Cortex of kidney (tissue), 1 donor: Measurements from ENCODE around the gene GRAMD2B.
"Not testable (repeated sequence)": the region's sequence is repeated elsewhere in the genome, so short reads cannot be mapped to it uniquely, and the experiment has no call there.

Source experiments
- DNase-seq: peaks from one replicate; lab custom pipeline; 2025; lab: John Stamatoyannopoulos, UW

GRAMD2B gene

GRCh38 chr5:126413856-126414255 lies 9.4 kb upstream of the GRAMD2B start:
- no peak for DNase-seq

- DNase-seq = no peak
Observed at GRCh38 chr5:126414874-126415502, 8.2 kb upstream of the GRAMD2B start.

- no peak for DNase-seq
Observed at GRCh38 chr5:126415789-126416188, 7.4 kb upstream of the GRAMD2B start.

GRCh38 chr5:126416266-126416925 lies 6.8 kb upstream of the GRAMD2B start:
- DNase-seq = no peak

- DNase-seq = no peak
Observed at GRCh38 chr5:126417178-126417577, 6.0 kb upstream of the GRAMD2B start.

GRCh38 chr5:126419102-126419501 lies 4.1 kb upstream of the GRAMD2B start:
- no peak for DNase-seq

- DNase-seq = no peak
Observed at GRCh38 chr5:126428421-126428820, 5.2 kb downstream of the GRAMD2B start.

GRCh38 chr5:126430631-126431030 lies 7.4 kb downstream of the GRAMD2B start:
- DNase-seq = no peak

GRCh38 chr5:126433701-126434100 lies 10.5 kb downstream of the GRAMD2B start:
- DNase-seq = no peak

GRCh38 chr5:126435261-126435660 lies 12.1 kb downstream of the GRAMD2B start:
- no peak for DNase-seq

- no peak for DNase-seq
Observed at GRCh38 chr5:126435714-126436113, 12.5 kb downstream of the GRAMD2B start.

GRCh38 chr5:126437721-126438120 lies 14.5 kb downstream of the GRAMD2B start:
- DNase-seq = no peak

GRCh38 chr5:126438267-126438666 lies 15.1 kb downstream of the GRAMD2B start:
- DNase-seq = no peak

GRCh38 chr5:126438868-126439267 lies 15.7 kb downstream of the GRAMD2B start:
- DNase-seq = no peak

- DNase-seq = not testable (repeated sequence)
Observed at GRCh38 chr5:126439724-126440123, 16.5 kb downstream of the GRAMD2B start.

- no peak for DNase-seq
Observed at GRCh38 chr5:126441230-126441629, 18.0 kb downstream of the GRAMD2B start.

- no peak for DNase-seq
Observed at GRCh38 chr5:126443374-126443851, 20.2 kb downstream of the GRAMD2B start.

GRCh38 chr5:126444137-126444536 lies 20.9 kb downstream of the GRAMD2B start:
- no peak for DNase-seq

- no peak for DNase-seq
Observed at GRCh38 chr5:126445502-126446174, 22.4 kb downstream of the GRAMD2B start.

- no peak for DNase-seq
Observed at GRCh38 chr5:126446498-126447224, 23.5 kb downstream of the GRAMD2B start.

- DNase-seq = no peak
Observed at GRCh38 chr5:126448720-126449119, 25.5 kb downstream of the GRAMD2B start.

GRCh38 chr5:126449751-126450271 lies 26.6 kb downstream of the GRAMD2B start:
- DNase-seq = no peak
